ENCODE data around the gene KIF2A. TPM values are rescaled to one million over a fixed set of nuclear protein-coding genes. Genes with fewer than 3 reads are reported as not detected.

The KIF2A gene
- total RNA-seq (10 to 100 TPM in 1 of 2 donors, 1 to 10 TPM in 1; 7.2 to 17.5 TPM), polyA plus RNA-seq (1 to 10 TPM; 3.8 to 6.3 TPM)

DNA sequence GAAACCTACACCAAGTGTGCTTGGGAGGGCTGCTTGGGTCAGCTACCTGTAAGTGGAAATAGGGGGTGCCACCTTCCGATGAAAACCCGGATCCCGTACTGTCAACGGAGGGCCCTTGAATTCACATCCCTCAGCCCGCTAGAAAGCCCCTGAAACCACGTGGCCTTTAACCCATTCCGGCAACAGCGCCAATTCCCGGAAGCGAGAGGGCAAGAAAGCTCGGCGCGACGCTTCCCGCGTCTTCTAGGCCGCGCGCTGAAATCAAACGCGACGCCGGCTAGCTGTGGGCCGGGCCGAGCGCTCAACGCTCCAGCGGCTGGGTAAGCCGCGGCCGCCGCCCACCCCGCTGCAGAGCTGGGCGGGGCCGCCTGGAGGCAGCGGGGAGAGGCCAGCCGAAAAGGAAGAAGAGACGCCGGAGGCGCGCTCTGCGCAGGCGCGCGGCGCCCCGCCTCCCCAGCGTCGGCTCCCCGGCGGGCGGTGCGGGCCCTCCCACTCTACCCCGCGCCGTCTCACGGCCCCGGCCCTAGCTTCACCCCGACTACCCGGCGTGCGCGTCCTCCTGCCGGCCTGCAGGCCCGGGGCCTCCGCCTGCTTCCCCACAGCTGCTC, at the start of gene KIF2A:
Gene KIF2A, plus strand, starts transcription at position 492 of the 608 bp plus-strand sequence. CDS start 267 bp downstream, outside the sequence.
- peak within 1 kb of the TSS; percentile 84 to 93 (median 87) for H3K4me3 ChIP-seq (ENCODE audit: low read depth in 1 of 3, low read length in 3 of 3)
- TF ChIP-seq, protein P1, sequence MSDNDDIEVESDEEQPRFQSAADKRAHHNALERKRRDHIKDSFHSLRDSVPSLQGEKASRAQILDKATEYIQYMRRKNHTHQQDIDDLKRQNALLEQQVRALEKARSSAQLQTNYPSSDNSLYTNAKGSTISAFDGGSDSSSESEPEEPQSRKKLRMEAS (IDR thresholded peaks at IDR 0.05) = peak; percentile 29
- TF ChIP-seq EGR1 (IDR thresholded peaks at IDR 0.05; ENCODE audit: low read depth in 2 of 2) (no peak), NR2F2 (IDR thresholded peaks at IDR 0.05) (no peak), HNF4G (IDR thresholded peaks at IDR 0.05) (no peak)
- TF ChIP-seq, protein P2, sequence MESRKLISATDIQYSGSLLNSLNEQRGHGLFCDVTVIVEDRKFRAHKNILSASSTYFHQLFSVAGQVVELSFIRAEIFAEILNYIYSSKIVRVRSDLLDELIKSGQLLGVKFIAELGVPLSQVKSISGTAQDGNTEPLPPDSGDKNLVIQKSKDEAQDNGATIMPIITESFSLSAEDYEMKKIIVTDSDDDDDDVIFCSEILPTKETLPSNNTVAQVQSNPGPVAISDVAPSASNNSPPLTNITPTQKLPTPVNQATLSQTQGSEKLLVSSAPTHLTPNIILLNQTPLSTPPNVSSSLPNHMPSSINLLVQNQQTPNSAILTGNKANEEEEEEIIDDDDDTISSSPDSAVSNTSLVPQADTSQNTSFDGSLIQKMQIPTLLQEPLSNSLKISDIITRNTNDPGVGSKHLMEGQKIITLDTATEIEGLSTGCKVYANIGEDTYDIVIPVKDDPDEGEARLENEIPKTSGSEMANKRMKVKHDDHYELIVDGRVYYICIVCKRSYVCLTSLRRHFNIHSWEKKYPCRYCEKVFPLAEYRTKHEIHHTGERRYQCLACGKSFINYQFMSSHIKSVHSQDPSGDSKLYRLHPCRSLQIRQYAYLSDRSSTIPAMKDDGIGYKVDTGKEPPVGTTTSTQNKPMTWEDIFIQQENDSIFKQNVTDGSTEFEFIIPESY (IDR thresholded peaks at IDR 0.05) = no peak
- TF ChIP-seq, protein P3, sequence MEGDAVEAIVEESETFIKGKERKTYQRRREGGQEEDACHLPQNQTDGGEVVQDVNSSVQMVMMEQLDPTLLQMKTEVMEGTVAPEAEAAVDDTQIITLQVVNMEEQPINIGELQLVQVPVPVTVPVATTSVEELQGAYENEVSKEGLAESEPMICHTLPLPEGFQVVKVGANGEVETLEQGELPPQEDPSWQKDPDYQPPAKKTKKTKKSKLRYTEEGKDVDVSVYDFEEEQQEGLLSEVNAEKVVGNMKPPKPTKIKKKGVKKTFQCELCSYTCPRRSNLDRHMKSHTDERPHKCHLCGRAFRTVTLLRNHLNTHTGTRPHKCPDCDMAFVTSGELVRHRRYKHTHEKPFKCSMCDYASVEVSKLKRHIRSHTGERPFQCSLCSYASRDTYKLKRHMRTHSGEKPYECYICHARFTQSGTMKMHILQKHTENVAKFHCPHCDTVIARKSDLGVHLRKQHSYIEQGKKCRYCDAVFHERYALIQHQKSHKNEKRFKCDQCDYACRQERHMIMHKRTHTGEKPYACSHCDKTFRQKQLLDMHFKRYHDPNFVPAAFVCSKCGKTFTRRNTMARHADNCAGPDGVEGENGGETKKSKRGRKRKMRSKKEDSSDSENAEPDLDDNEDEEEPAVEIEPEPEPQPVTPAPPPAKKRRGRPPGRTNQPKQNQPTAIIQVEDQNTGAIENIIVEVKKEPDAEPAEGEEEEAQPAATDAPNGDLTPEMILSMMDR (IDR thresholded peaks at IDR 0.05; ENCODE audit: low read depth, low read length, missing input control) = peak; percentile 25
- under 1% methylated on average over 66 of the region's 66 CpGs for WGBS

DNA sequence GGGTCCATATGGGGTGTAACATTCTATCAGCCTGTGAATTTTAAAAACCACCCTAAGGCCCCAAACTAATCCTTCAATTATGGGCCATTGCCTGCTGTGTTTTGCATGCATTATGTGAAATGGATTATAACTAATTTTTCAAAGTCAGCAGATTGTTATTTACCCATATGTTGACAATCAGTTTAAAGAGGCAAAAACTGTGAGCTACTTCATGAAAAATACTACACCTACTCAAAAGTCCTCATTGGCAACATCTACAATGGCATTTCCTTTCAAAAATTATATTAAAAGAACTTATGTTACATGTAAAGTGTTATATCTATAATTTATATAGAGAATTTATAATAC, 49.0 kb upstream of the KIF2A start:
- Histone ChIP-seq H3K36me3 (ENCODE audit: control insufficient read depth in 4 of 4, insufficient read depth in 3 of 4, low read depth in 1 of 4, low read length in 3 of 4) (no peaks in the 10 kb centered on the region), H3K9ac (ENCODE audit: low read depth in 1 of 2, low read length in 2 of 2) (no peak overlapping the region), H3K27me3 (ENCODE audit: control insufficient read depth in 4 of 4, insufficient read depth in 4 of 4, low read length in 3 of 4) (no peaks in the 10 kb centered on the region), H3K9me3 (ENCODE audit: control insufficient read depth in 4 of 4, low read length in 3 of 4) (no peaks in the 10 kb centered on the region), H3K4me1 (ENCODE audit: control insufficient read depth in 4 of 4, insufficient read depth in 4 of 4, low read length in 3 of 4) (no peaks in the 10 kb centered on the region), H3K4me3 (ENCODE audit: low read depth in 1 of 3, low read length in 3 of 3) (no peak overlapping the region), H3K27ac (ENCODE audit: low read depth in 1 of 2, low read length in 2 of 2) (no peak overlapping the region)
- TF ChIP-seq RXRA (IDR thresholded peaks at IDR 0.05) = no peak
- no peak for TF ChIP-seq FOXA1 (IDR thresholded peaks at IDR 0.05)
- TF ChIP-seq, protein P4, sequence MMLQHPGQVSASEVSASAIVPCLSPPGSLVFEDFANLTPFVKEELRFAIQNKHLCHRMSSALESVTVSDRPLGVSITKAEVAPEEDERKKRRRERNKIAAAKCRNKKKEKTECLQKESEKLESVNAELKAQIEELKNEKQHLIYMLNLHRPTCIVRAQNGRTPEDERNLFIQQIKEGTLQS (IDR thresholded peaks at IDR 0.05) = no peak
- TF ChIP-seq JUND (IDR thresholded peaks at IDR 0.05) = no peak
- no peak for TF ChIP-seq NR2F2 (IDR thresholded peaks at IDR 0.05)
- DNase-seq (ENCODE audit: low spot score) = no peak

More for the DNA sequence above, at the start of gene KIF2A:
- Histone ChIP-seq H3K9me3 (ENCODE audit: control insufficient read depth in 4 of 4, low read length in 3 of 4) (no peaks in the 10 kb centered on the region), H3K4me1 (ENCODE audit: control insufficient read depth in 4 of 4, insufficient read depth in 4 of 4, low read length in 3 of 4) (peaks cover 0 to 14% (median 2%) of the 10 kb centered on the region in 4 donors), H3K27me3 (ENCODE audit: control insufficient read depth in 4 of 4, insufficient read depth in 4 of 4, low read length in 3 of 4) (no peaks in the 10 kb centered on the region), H3K9ac (ENCODE audit: low read depth in 1 of 2, low read length in 2 of 2) (peak within 1 kb of the TSS; percentile 71 to 79), H3K36me3 (ENCODE audit: control insufficient read depth in 4 of 4, insufficient read depth in 3 of 4, low read depth in 1 of 4, low read length in 3 of 4) (no peaks in the 10 kb centered on the region), H3K27ac (ENCODE audit: low read depth in 1 of 2, low read length in 2 of 2) (peak within 1 kb of the TSS; percentile 75 to 92)
- peak; percentile 88 for DNase-seq (ENCODE audit: low spot score)

DNA sequence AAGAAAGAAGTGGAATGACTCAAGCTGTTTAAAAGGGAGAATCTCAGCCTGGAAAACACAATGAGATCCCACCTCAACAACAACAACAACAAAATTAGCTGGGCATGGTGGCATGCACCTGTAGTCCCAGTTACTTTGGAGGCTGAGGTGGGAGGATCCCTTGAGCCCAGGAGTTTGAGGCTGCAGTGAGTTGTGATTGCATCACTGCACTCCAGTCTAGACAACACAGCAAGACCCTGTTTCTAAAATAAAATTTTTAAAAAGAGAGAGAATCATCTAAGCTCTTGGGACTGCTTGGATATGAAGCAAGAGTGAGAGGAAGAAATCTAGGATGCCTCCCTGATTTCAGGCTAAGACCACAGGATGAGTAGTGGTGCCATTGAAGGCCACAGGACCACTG, 47.4 kb upstream of the KIF2A start:
- no peaks in the 10 kb centered on the region for H3K4me1 ChIP-seq (ENCODE audit: control insufficient read depth in 4 of 4, insufficient read depth in 4 of 4, low read length in 3 of 4)
- H3K4me3 ChIP-seq (ENCODE audit: low read depth in 1 of 3, low read length in 3 of 3) = no peak overlapping the region
- TF ChIP-seq RXRA (IDR thresholded peaks at IDR 0.05) (no peak), GABPA (IDR thresholded peaks at IDR 0.05 in 1 of 2, conservative IDR thresholded peaks at IDR 0.05 in 1 of 2) (no peak)
- H3K27ac ChIP-seq (ENCODE audit: low read depth in 1 of 2, low read length in 2 of 2) = no peak overlapping the region
- H3K27me3 ChIP-seq (ENCODE audit: control insufficient read depth in 4 of 4, insufficient read depth in 4 of 4, low read length in 3 of 4) = no peaks in the 10 kb centered on the region
- no peaks in the 10 kb centered on the region for H3K36me3 ChIP-seq (ENCODE audit: control insufficient read depth in 4 of 4, insufficient read depth in 3 of 4, low read depth in 1 of 4, low read length in 3 of 4)
- H3K9me3 ChIP-seq (ENCODE audit: control insufficient read depth in 4 of 4, low read length in 3 of 4) = no peaks in the 10 kb centered on the region
- no peak overlapping the region for H3K9ac ChIP-seq (ENCODE audit: low read depth in 1 of 2, low read length in 2 of 2)
- no peak for DNase-seq (ENCODE audit: low spot score)

All from liver (tissue), 9 donors.